K562 (cell line): Measurements from ENCODE around the gene PAFAH2. TPM values are rescaled to one million over a fixed set of nuclear protein-coding genes. Genes with fewer than 3 reads are reported as not detected.

Experiments used
- ATAC-seq: fragments of 200-7000 bp; cut with Tn5 transposase; 3 replicates; pipeline ENCODE4 v1.9.1; 2020; ENCODE audit warnings: moderate library complexity
- BruUV-seq: library from RNA; stranded (reverse); fragments of 400-500 nt; replicated peaks from 2 replicates; lab custom pipeline; 2021; lab: Mats Ljungman, UMichigan
- CTCF ChIA-PET: fragments of 300-600 bp; formaldehyde crosslinking; extraction: SDS; loops from one replicate; lab custom pipeline; 2021; ENCODE audit warnings: low intra/inter-chr PET ratio; lab: Yijun Ruan, JAX
- POLR2A ChIA-PET: fragments of 300-600, 350-650 bp; sonication (Branson Sonifier 250); formaldehyde crosslinking; extraction: SDS; loops from one replicate; lab custom pipeline; 2021; ENCODE audit warnings: antibody characterized with exemption, inconsistent platforms; lab: Yijun Ruan, JAX
- DNase-seq, 4 experiments: peaks; one replicate each; pipeline versions ENCODE4 v3.0.0 to v3.0.0-alpha.2; 2011 to 2018; ENCODE audit warnings: low spot score in 3 of 4, mixed read lengths in 3 of 4; ENCODE audit errors: extremely low read depth in 1 of 4
- FAIRE-seq: peaks from 2 replicates; lab custom pipeline; 2011; peaks lifted over from hg19 to GRCh38; lab: Jason Lieb, UNC
- H2AFZ ChIP-seq: 2 replicates; pipeline ENCODE4 v1.6.0; 2011; ENCODE audit warnings: low read depth, low read length, control low read depth, inconsistent platforms
- H3K27ac ChIP-seq: fragments of 200-600 bp; 3 replicates; pipeline ENCODE4 v1.8.0; 2011; ENCODE audit warnings: low read depth, mild to moderate bottlenecking, control low read depth, inconsistent platforms, low read length, moderate library complexity, mixed read lengths; ENCODE audit errors: extremely low read depth
- H3K27me3 ChIP-seq, 2 experiments: fragments of 300-600 bp in 1 of 2; 2 replicates in 1 of 2; 3 replicates in 1 of 2; pipeline versions ENCODE4 v1.6.0 to v1.8.0; 2011; ENCODE audit warnings: inconsistent platforms in 2 of 2, low read length in 2 of 2, mild to moderate bottlenecking in 1 of 2, mixed read lengths in 1 of 2, moderate library complexity in 1 of 2; ENCODE audit not compliant: control insufficient read depth in 2 of 2, insufficient read depth in 2 of 2
- H3K36me3 ChIP-seq: fragments of 300-600 bp; 3 replicates; pipeline ENCODE4 v1.8.0; 2011; ENCODE audit warnings: mild to moderate bottlenecking, low read length, inconsistent platforms; ENCODE audit not compliant: control insufficient read depth, insufficient read depth
- H3K4me1 ChIP-seq, 2 experiments: fragments of 200-600 bp in 1 of 2; replicated peaks in 1 of 2; 2 replicates in 1 of 2; 3 replicates in 1 of 2; pipeline versions ENCODE4 v1.5.1 to v1.8.0; 2011; ENCODE audit warnings: inconsistent platforms in 2 of 2, low read length in 2 of 2, mild to moderate bottlenecking in 1 of 2, mixed read lengths in 1 of 2, moderate library complexity in 1 of 2; ENCODE audit not compliant: control insufficient read depth in 2 of 2, insufficient read depth in 2 of 2
- H3K4me2 ChIP-seq: 2 replicates; pipeline ENCODE4 v1.6.1; 2011; ENCODE audit warnings: low read length, control low read depth, inconsistent platforms, mixed read lengths; ENCODE audit not compliant: insufficient read depth
- H3K4me3 ChIP-seq: fragments of 200-600 bp; sonication (generic), shearing (Covaris generic); 2 replicates; pipeline ENCODE4 v1.5.1; 2016; ENCODE audit warnings: control low read depth, inconsistent platforms
- H3K79me2 ChIP-seq: fragments of 200-600 bp; 3 replicates; pipeline ENCODE4 v1.8.0; 2011; ENCODE audit warnings: low read length, inconsistent platforms; ENCODE audit not compliant: control insufficient read depth, insufficient read depth
- H3K9ac ChIP-seq, 2 experiments: 2 replicates each; pipeline versions ENCODE4 v1.6.0 to v1.6.1; 2011; ENCODE audit warnings: low read depth in 2 of 2, low read length in 2 of 2, control low read depth in 1 of 2, inconsistent platforms in 1 of 2, mild to moderate bottlenecking in 1 of 2, mixed read lengths in 1 of 2; ENCODE audit not compliant: insufficient read depth in 1 of 2
- H3K9me1 ChIP-seq: one replicate; pipeline ENCODE4 v1.6.0; 2011; ENCODE audit warnings: inconsistent platforms, mild to moderate bottlenecking, low read length, moderate library complexity; ENCODE audit not compliant: control insufficient read depth, insufficient read depth
- H3K9me3 ChIP-seq: replicated peaks from 2 replicates; pipeline ENCODE4 v1.5.1; 2011; ENCODE audit warnings: low read depth, low read length, inconsistent platforms; ENCODE audit not compliant: control insufficient read depth, insufficient read depth
- H4K20me1 ChIP-seq: replicated peaks from 2 replicates; pipeline ENCODE4 v1.6.1; 2011; ENCODE audit warnings: low read length, inconsistent platforms, mixed read lengths; ENCODE audit not compliant: control insufficient read depth, insufficient read depth
- AFF1 ChIP-seq, 2 experiments: fragments of 450-650 bp; IDR thresholded peaks; 2 replicates each; pipeline ENCODE4 v1.6.1; 2018; ENCODE audit warnings: mild to moderate bottlenecking in 2 of 2, low read depth in 1 of 2; ENCODE audit not compliant: partially characterized antibody in 2 of 2
- BHLHE40 ChIP-seq: IDR thresholded peaks from 2 replicates; pipeline ENCODE4 v1.6.1; 2011; ENCODE audit warnings: low read length, improper control_type of control experiment
- BMI1 ChIP-seq: fragments of 150-350 bp; IDR thresholded peaks from 2 replicates; pipeline ENCODE4 v1.6.1; 2014; ENCODE audit warnings: low read length
- CEBPZ ChIP-seq: fragments of 150-350 bp; IDR thresholded peaks from 2 replicates; pipeline ENCODE4 v1.6.1; 2014; ENCODE audit warnings: low read depth, mild to moderate bottlenecking, low read length, borderline replicate concordance
- HDGF ChIP-seq: fragments of 450-650 bp; IDR thresholded peaks from 2 replicates; pipeline ENCODE4 v1.6.1; 2016
- NFE2 ChIP-seq: IDR thresholded peaks from 2 replicates; pipeline ENCODE4 v1.6.1; 2014; ENCODE audit warnings: antibody characterized with exemption, low read depth
- RFX7 ChIP-seq: fragments of 250-450 bp; sonication (Bioruptor Pico); IDR thresholded peaks from 2 replicates; pipeline ENCODE4 v1.5.1; 2021; ENCODE audit warnings: mild to moderate bottlenecking
- SAP30 ChIP-seq: fragments of 200-600 bp; sonication (generic); IDR thresholded peaks from 2 replicates; pipeline ENCODE4 v1.6.1; 2012; ENCODE audit warnings: borderline replicate concordance, low read depth, mild to moderate bottlenecking, moderate library complexity, low read length, control low read depth, inconsistent platforms; ENCODE audit not compliant: insufficient read depth, poor library complexity, severe bottlenecking
- SOX6 ChIP-seq: fragments of 450-650 bp; IDR thresholded peaks from 2 replicates; pipeline ENCODE4 v1.6.1; 2014; ENCODE audit warnings: mild to moderate bottlenecking
- SPI1 ChIP-seq: IDR thresholded peaks from 2 replicates; pipeline ENCODE4 v1.6.1; 2011; ENCODE audit warnings: low read depth, low read length, control low read depth, borderline replicate concordance
- TBP ChIP-seq: optimal IDR thresholded peaks from 2 replicates; pipeline ENCODE3; 2011; ENCODE audit warnings: low read depth, low read length, improper control_type of control experiment
- YY1 ChIP-seq, 3 experiments: IDR thresholded peaks; 2 replicates each; pipeline ENCODE4 v1.6.1; 2011; ENCODE audit warnings: low read length in 2 of 3, mild to moderate bottlenecking in 2 of 3, moderate library complexity in 2 of 3, borderline replicate concordance in 1 of 3, control low read depth in 1 of 3, low read depth in 1 of 3; ENCODE audit not compliant: insufficient read depth in 3 of 3, insufficient replicate concordance in 2 of 3, control insufficient read depth in 1 of 3, insufficient read length in 1 of 3; ENCODE audit errors: extremely low read depth in 1 of 3
- ZNF24 ChIP-seq: fragments of 450-650 bp; IDR thresholded peaks from 2 replicates; pipeline ENCODE4 v1.6.1; 2016
- WGBS: fragments of 100-300 bp; shearing (Covaris generic); methylation state at CpG from one replicate; pipeline ENCODE4 v1.1.6; 2016; ENCODE audit warnings: low coverage, mixed read lengths; ENCODE audit not compliant: insufficient coverage; ENCODE audit errors: missing lambda C conversion rate; 5-methylcytosine and 5-hydroxymethylcytosine counted together
- in situ Hi-C: fragments of 300-500 bp; cut with MboI; formaldehyde crosslinking; loops from 4 replicates; pipeline ENCODE4 v1.15.0; 2018; ENCODE audit warnings: inconsistent platforms, mixed read lengths
- intact Hi-C: fragments of 100-400 bp; cut with micrococcal nuclease; formaldehyde crosslinking; loops from 2 replicates; pipeline ENCODE4 v1.14.2; 2022
- polyA plus RNA-seq, 8 experiments: library from polyadenylated mRNA; depleted of rRNA in 4 of 8; stranded (reverse) in 5 of 8; unstranded in 3 of 8; fragments of >200 nt; fragmentation: Nextera tagmentation in 2 of 8; fragmentation: Illumina TruSeq in 1 of 8; extraction: Ambion mirVana in 2 of 8; extraction: Trizol in 1 of 8; gene quantifications; 2 replicates each; pipeline versions ENCODE4 v1.2.1 to v1.2.3, GENCODE V29; 2011 to 2014; ENCODE audit warnings: inconsistent platforms in 1 of 8, missing spikeins in 1 of 8
- total RNA-seq, 7 experiments: library from RNA; depleted of rRNA in 6 of 7; stranded (reverse); fragments of >200 nt in 6 of 7; fragmentation: Illumina TruSeq in 2 of 7; extraction: Trizol in 2 of 7; gene quantifications; 2 replicates each; pipeline versions ENCODE4 v1.2.1 to v1.2.3, GENCODE V29; 2011 to 2021; ENCODE audit warnings: low replicate concordance in 1 of 7

The PAFAH2 gene
- total and polyA plus RNA-seq, 9 of the 15 experiments (the other 6 are each of a cell fraction or from before 2014, with no cell fraction given) = 4.2 to 10.9 (median 6.8) TPM

DNA sequence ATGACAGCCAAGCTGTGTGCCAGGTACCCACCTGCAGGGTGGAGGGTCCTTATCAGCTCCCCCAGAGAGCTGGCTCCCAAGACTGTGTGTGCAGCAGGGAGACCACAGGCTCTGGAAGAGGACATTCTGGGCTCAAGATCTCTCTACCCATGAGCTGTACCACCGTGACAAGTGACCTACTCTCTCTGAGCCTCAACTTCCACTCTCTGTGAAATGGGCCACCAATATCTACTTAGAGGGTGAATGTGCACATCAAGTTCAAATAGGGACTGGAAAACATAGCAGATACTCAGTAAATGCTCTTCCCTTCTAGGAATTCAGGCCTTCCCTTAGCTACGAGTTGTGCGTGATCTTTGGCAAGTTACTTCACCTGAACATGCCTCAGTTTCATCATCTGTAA is 46.6 kb upstream of the PAFAH2 start (continued):
- no peak for TF ChIP-seq SAP30
- TF ChIP-seq, all 486 proteins: peak for 15

- no peaks in the 10 kb centered on the region for H3K79me2 ChIP-seq
- no peaks in the 10 kb centered on the region for H4K20me1 ChIP-seq
- 6% methylated on average over 2 of the region's 2 CpGs for WGBS
- peak; percentile 38 to 79 (median 62) for DNase-seq
- H3K27me3 ChIP-seq = no peaks in the 10 kb centered on the region
- no peaks in the 10 kb centered on the region for H3K36me3 ChIP-seq
- peaks cover 22 to 41% of the 10 kb centered on the region in 2 experiments; a peak in 4 of 5 replicates for H3K4me1 ChIP-seq
- H3K4me3 ChIP-seq = no peak overlapping the region
- no peaks in the 10 kb centered on the region for H3K9me1 ChIP-seq
- H3K4me2 ChIP-seq = peak overlapping the region; percentile 27
- intact Hi-C loops = no loop called here
- FAIRE-seq = peak; percentile 94
- peak; percentile 72 for ATAC-seq
- peak overlapping the region; percentile 21 to 81; a peak in 3 of 4 replicates for H3K9ac ChIP-seq
- H2AFZ ChIP-seq = peak overlapping the region; percentile 72
- H3K9me3 ChIP-seq = no peaks in the 10 kb centered on the region
- peak overlapping the region; percentile 19; the same call in 2 of the 3 replicates for H3K27ac ChIP-seq
- CTCF ChIA-PET = no interaction called here
- in situ Hi-C loops = loop anchor here (5.0 kb wide), 2 partner anchors 64 to 104 kb away; no protein-coding TSS in a partner anchor
- no TSS peak for BruUV-seq
- POLR2A ChIA-PET = interaction anchor here (0.6 to 3.9 kb wide), 7 partner anchors 8 to 747 kb away, joined by 3 to 23 read pairs (median 4); no protein-coding TSS in a partner anchor
- TF ChIP-seq SOX6 (peak; percentile 44; the same call in 1 of the 2 replicates), YY1 (IDR thresholded peaks at IDR 0.05; ENCODE audit: borderline replicate concordance in 1 of 3, control insufficient read depth in 1 of 3, extremely low read depth in 1 of 3, insufficient read depth in 3 of 3, insufficient read length in 1 of 3, insufficient replicate concordance in 2 of 3, low read depth in 1 of 3, low read length in 2 of 3) (peak in 1 of 3 experiments; percentile 19), BMI1 (no peak), TBP (peak; percentile 32), BHLHE40 (0 out of 2 replicates have a peak, but pooled peaks have one; percentile 14), RFX7 (CRISPR knock-in tag) (no peak), CEBPZ (no peak), NFE2 (peak; percentile 49; the same call in 1 of the 2 replicates), ZNF24 (0 out of 2 replicates have a peak, but pooled peaks have one; percentile 41), AFF1 (IDR thresholded peaks at IDR 0.05; ENCODE audit: low read depth in 1 of 2, partially characterized antibody in 2 of 2) (no peak), SPI1 (peak; percentile 24; the same call in 1 of the 2 replicates), HDGF (no peak)
Observed at GRCh38 chr1:26043765-26044164, 45.9 kb upstream of the PAFAH2 start.
